HUES48 (cell line): Measurements from ENCODE around the gene ZCCHC13.
"Not testable (repeated sequence)": the region's sequence is repeated elsewhere in the genome, so short reads cannot be mapped to it uniquely, and the experiment has no call there.

Experiments
- H3K27ac ChIP-seq: one replicate; pipeline ENCODE4 v1.7.0; 2013; ENCODE audit warnings: low read depth, low read length, inconsistent platforms
- H3K27me3 ChIP-seq: 2 replicates; pipeline ENCODE4 v1.6.1; 2013; ENCODE audit warnings: mild to moderate bottlenecking, low read length; ENCODE audit not compliant: control insufficient read depth, insufficient read depth
- H3K36me3 ChIP-seq: 2 replicates; pipeline ENCODE4 v1.6.1; 2013; ENCODE audit warnings: low read length; ENCODE audit not compliant: control insufficient read depth, insufficient read depth
- H3K4me1 ChIP-seq: 2 replicates; pipeline ENCODE4 v1.6.1; 2013; ENCODE audit warnings: mild to moderate bottlenecking, low read length; ENCODE audit not compliant: control insufficient read depth, insufficient read depth
- H3K4me3 ChIP-seq: 2 replicates; pipeline ENCODE4 v1.5.1; 2013; ENCODE audit warnings: mild to moderate bottlenecking, low read depth, low read length
- H3K9ac ChIP-seq: 2 replicates; pipeline ENCODE4 v1.6.1; 2013; ENCODE audit warnings: mild to moderate bottlenecking, low read depth, low read length, moderate library complexity
- H3K9me3 ChIP-seq: 2 replicates; pipeline ENCODE4 v1.6.1; 2013; ENCODE audit warnings: low read length; ENCODE audit not compliant: control insufficient read depth, insufficient read depth

Gene ZCCHC13

GRCh38 chrX:74321191-74321590 lies 17.2 kb downstream of the ZCCHC13 start:
- H3K4me3 ChIP-seq = no peak overlapping the region
- peaks cover 8% of the 10 kb centered on the region; the same call in 1 of the 2 replicates for H3K27me3 ChIP-seq
- peaks cover 15% of the 10 kb centered on the region for H3K4me1 ChIP-seq
- no peaks in the 10 kb centered on the region for H3K36me3 ChIP-seq
- H3K9ac ChIP-seq = no peak overlapping the region
- H3K9me3 ChIP-seq = no peaks in the 10 kb centered on the region
- no peak overlapping the region for H3K27ac ChIP-seq

- H3K4me1 ChIP-seq = peaks cover 27% of the 10 kb centered on the region
- peaks cover 8% of the 10 kb centered on the region; the same call in 1 of the 2 replicates for H3K27me3 ChIP-seq
- no peaks in the 10 kb centered on the region for H3K9me3 ChIP-seq
- no peak overlapping the region for H3K27ac ChIP-seq
- no peak overlapping the region for H3K9ac ChIP-seq
- no peak overlapping the region for H3K4me3 ChIP-seq
- H3K36me3 ChIP-seq = no peaks in the 10 kb centered on the region
These were observed 20.2 kb downstream of the ZCCHC13 start for GRCh38 chrX:74324131-74324530.

- Histone ChIP-seq H3K9ac (no peak overlapping the region), H3K9me3 (no peaks in the 10 kb centered on the region), H3K36me3 (no peaks in the 10 kb centered on the region), H3K27me3 (peaks cover 8% of the 10 kb centered on the region; the same call in 1 of the 2 replicates), H3K27ac (peak overlapping the region; percentile 81), H3K4me1 (peaks cover 27% of the 10 kb centered on the region), H3K4me3 (no peak overlapping the region)
These were observed 21.4 kb downstream of the ZCCHC13 start for GRCh38 chrX:74325130-74326059.

GRCh38 chrX:74338852-74339251 lies 34.9 kb downstream of the ZCCHC13 start:
- Histone ChIP-seq H3K4me3 (no peak overlapping the region), H3K36me3 (no peaks in the 10 kb centered on the region), H3K4me1 (peaks cover 5% of the 10 kb centered on the region), H3K9ac (no peak overlapping the region), H3K9me3 (no peaks in the 10 kb centered on the region; the same call in 1 of the 2 replicates), H3K27me3 (no peaks in the 10 kb centered on the region), H3K27ac (no peak overlapping the region)

GRCh38 chrX:74340051-74340450 lies 36.1 kb downstream of the ZCCHC13 start:
- no peak overlapping the region for H3K27ac ChIP-seq
- no peak overlapping the region for H3K4me3 ChIP-seq
- no peak overlapping the region for H3K9ac ChIP-seq
- H3K4me1 ChIP-seq = peaks cover 5% of the 10 kb centered on the region
- no peaks in the 10 kb centered on the region for H3K36me3 ChIP-seq
- H3K27me3 ChIP-seq = no peaks in the 10 kb centered on the region
- no peaks in the 10 kb centered on the region; the same call in 1 of the 2 replicates for H3K9me3 ChIP-seq

GRCh38 chrX:74342211-74342610 lies 38.2 kb downstream of the ZCCHC13 start:
- H3K27ac ChIP-seq, H3K36me3 ChIP-seq, H3K4me3 ChIP-seq, H3K9me3 ChIP-seq, H3K4me1 ChIP-seq, H3K27me3 ChIP-seq, H3K9ac ChIP-seq: not testable (repeated sequence)

GRCh38 chrX:74343343-74344279 lies 39.6 kb downstream of the ZCCHC13 start:
- H3K9ac ChIP-seq = no peak overlapping the region
- H3K27me3 ChIP-seq = no peaks in the 10 kb centered on the region
- H3K4me3 ChIP-seq = no peak overlapping the region

GRCh38 chrX:74344280-74344622 lies 40.3 kb downstream of the ZCCHC13 start:
- no peak overlapping the region for H3K9ac ChIP-seq
- H3K4me3 ChIP-seq = no peak overlapping the region
- H3K27ac ChIP-seq = no peak overlapping the region
- H3K4me1 ChIP-seq = peaks cover 5% of the 10 kb centered on the region
- no peaks in the 10 kb centered on the region; the same call in 1 of the 2 replicates for H3K9me3 ChIP-seq
- H3K36me3 ChIP-seq = no peaks in the 10 kb centered on the region
- no peaks in the 10 kb centered on the region for H3K27me3 ChIP-seq

More at GRCh38 chrX:74343343-74344279, 39.6 kb downstream of the ZCCHC13 start:
- Histone ChIP-seq H3K27ac (peak overlapping the region; percentile 40), H3K4me1 (peaks cover 5% of the 10 kb centered on the region), H3K9me3 (no peaks in the 10 kb centered on the region; the same call in 1 of the 2 replicates), H3K36me3 (no peaks in the 10 kb centered on the region)

GRCh38 chrX:74346088-74346487 lies 42.1 kb downstream of the ZCCHC13 start:
- peaks cover 5% of the 10 kb centered on the region for H3K4me1 ChIP-seq
- H3K9ac ChIP-seq = no peak overlapping the region
- no peak overlapping the region for H3K27ac ChIP-seq
- H3K9me3 ChIP-seq = no peaks in the 10 kb centered on the region; the same call in 1 of the 2 replicates
- H3K36me3 ChIP-seq = no peaks in the 10 kb centered on the region
- no peaks in the 10 kb centered on the region for H3K27me3 ChIP-seq
- no peak overlapping the region for H3K4me3 ChIP-seq

GRCh38 chrX:74349387-74349786 lies 45.4 kb downstream of the ZCCHC13 start:
- Histone ChIP-seq H3K4me1 (no peaks in the 10 kb centered on the region; the same call in 1 of the 2 replicates), H3K36me3 (no peaks in the 10 kb centered on the region), H3K4me3 (no peak overlapping the region)

More at GRCh38 chrX:74349387-74349786, 45.4 kb downstream of the ZCCHC13 start:
- Histone ChIP-seq H3K27me3 (no peaks in the 10 kb centered on the region), H3K9ac (no peak overlapping the region), H3K9me3 (no peaks in the 10 kb centered on the region), H3K27ac (no peak overlapping the region)
